AG04450 (cell line): Measurements from ENCODE around the gene PFDN1. TPM values are rescaled to one million over a fixed set of nuclear protein-coding genes. Genes with fewer than 3 reads are reported as not detected.

Source experiments
- CTCF ChIA-PET: fragments of 300-600, 350-600 bp; formaldehyde crosslinking; extraction: SDS; loops from one replicate; lab custom pipeline; 2022; ENCODE audit warnings: antibody characterized with exemption, inconsistent platforms; lab: Charles Lee
- POLR2A ChIA-PET: fragments of 350-600 bp; formaldehyde crosslinking; extraction: SDS; loops from one replicate; lab custom pipeline; 2021; ENCODE audit warnings: antibody characterized with exemption, inconsistent platforms; lab: Yijun Ruan, JAX
- DNase-seq: peaks from one replicate; pipeline ENCODE4 v3.0.0-alpha.2; 2011; ENCODE audit warnings: low read depth, low spot score
- H3K27ac ChIP-seq: one replicate; pipeline ENCODE4 v1.5.1; 2012; ENCODE audit warnings: low read depth, low read length, control low read depth
- H3K27me3 ChIP-seq: one replicate; pipeline ENCODE4 v1.6.0; 2012; ENCODE audit warnings: low read length; ENCODE audit not compliant: control insufficient read depth, insufficient read depth
- H3K4me3 ChIP-seq: 2 replicates; pipeline ENCODE4 v1.5.1; 2011; ENCODE audit warnings: mild to moderate bottlenecking, low read depth, low read length, control low read depth
- H3K9me3 ChIP-seq: 2 replicates; pipeline ENCODE4 v1.5.1; 2012; ENCODE audit warnings: low read length; ENCODE audit not compliant: control insufficient read depth, insufficient read depth
- CTCF ChIP-seq: IDR thresholded peaks from 2 replicates; pipeline ENCODE4 v1.5.1; 2011; ENCODE audit warnings: low read depth, low read length, control low read depth, inconsistent platforms
- polyA plus RNA-seq: library from polyadenylated mRNA; depleted of rRNA; stranded (reverse); fragments of >200 nt; gene quantifications from 2 replicates; pipeline ENCODE4 v1.2.3, GENCODE V29; 2011

Gene PFDN1
- polyA plus RNA-seq, 1 experiment, result 112 TPM

GRCh38 chr5:140228364-140228837, 74.5 kb downstream of the PFDN1 start:
- DNase-seq, result no peak
- no peak overlapping the region for H3K27ac ChIP-seq
- POLR2A ChIA-PET, result interaction anchor here (0.5 kb wide), 1 partner anchor 9 kb away, joined by 3 read pairs; no protein-coding TSS in a partner anchor
- no peak overlapping the region for H3K4me3 ChIP-seq
- H3K9me3 ChIP-seq, result no peaks in the 10 kb centered on the region
- H3K27me3 ChIP-seq, result peaks cover 3% of the 10 kb centered on the region
- TF ChIP-seq CTCF, result no peak
- CTCF ChIA-PET, result interaction anchor here (1.2 to 1.7 kb wide), 2 partner anchors 11 to 16 kb away, joined by 4 to 5 read pairs; no protein-coding TSS in a partner anchor

- Histone ChIP-seq H3K9me3 (no peaks in the 10 kb centered on the region), H3K4me3 (no peak overlapping the region), H3K27me3 (peaks cover 3% of the 10 kb centered on the region), H3K27ac (no peak overlapping the region)
- POLR2A ChIA-PET, result interaction anchor here (0.6 kb wide), 1 partner anchor 52 kb away, joined by 3 read pairs; no protein-coding TSS in a partner anchor
- CTCF ChIA-PET, result interaction anchor here (1.7 kb wide), 1 partner anchor 13 kb away, joined by 5 read pairs; no protein-coding TSS in a partner anchor
- no peak for TF ChIP-seq CTCF
- DNase-seq, result no peak
Measured at GRCh38 chr5:140227046-140227445, 75.9 kb downstream of the PFDN1 start.

- TF ChIP-seq CTCF, result no peak
Measured at GRCh38 chr5:140225396-140225795, 77.5 kb downstream of the PFDN1 start.

GRCh38 chr5:140224658-140225057, 78.2 kb downstream of the PFDN1 start:
- Histone ChIP-seq H3K9me3 (no peaks in the 10 kb centered on the region), H3K4me3 (no peak overlapping the region), H3K27me3 (no peaks in the 10 kb centered on the region), H3K27ac (no peak overlapping the region)
- ChIA-PET CTCF (interaction anchor here (0.6 to 1.7 kb wide), 5 partner anchors 15 to 1407 kb away, joined by 3 to 5 read pairs (median 3); no protein-coding TSS in a partner anchor), POLR2A (no interaction called here)
- DNase-seq, result no peak
- no peak for TF ChIP-seq CTCF

More at GRCh38 chr5:140225396-140225795, 77.5 kb downstream of the PFDN1 start:
- ChIA-PET POLR2A (no interaction called here), CTCF (no interaction called here)
- no peak for DNase-seq
- Histone ChIP-seq H3K9me3 (no peaks in the 10 kb centered on the region), H3K4me3 (no peak overlapping the region), H3K27ac (no peak overlapping the region), H3K27me3 (no peaks in the 10 kb centered on the region)

- Histone ChIP-seq H3K4me3 (no peak overlapping the region), H3K9me3 (no peaks in the 10 kb centered on the region), H3K27ac (no peak overlapping the region), H3K27me3 (no peaks in the 10 kb centered on the region)
- CTCF ChIA-PET, result interaction anchor here (1.1 to 1.7 kb wide), 4 partner anchors 16 to 128 kb away, joined by 3 to 5 read pairs (median 3); no protein-coding TSS in a partner anchor
- POLR2A ChIA-PET, result no interaction called here
- no peak for TF ChIP-seq CTCF
- no peak for DNase-seq
Measured at GRCh38 chr5:140223567-140223966, 79.3 kb downstream of the PFDN1 start.
